ENCODE data around the gene ZIC1. TPM values are rescaled to one million over a fixed set of nuclear protein-coding genes. Genes with fewer than 3 reads are reported as not detected.

The ZIC1 gene
- polyA plus RNA-seq, 3 donors from 2014 or later, result not detected

DNA sequence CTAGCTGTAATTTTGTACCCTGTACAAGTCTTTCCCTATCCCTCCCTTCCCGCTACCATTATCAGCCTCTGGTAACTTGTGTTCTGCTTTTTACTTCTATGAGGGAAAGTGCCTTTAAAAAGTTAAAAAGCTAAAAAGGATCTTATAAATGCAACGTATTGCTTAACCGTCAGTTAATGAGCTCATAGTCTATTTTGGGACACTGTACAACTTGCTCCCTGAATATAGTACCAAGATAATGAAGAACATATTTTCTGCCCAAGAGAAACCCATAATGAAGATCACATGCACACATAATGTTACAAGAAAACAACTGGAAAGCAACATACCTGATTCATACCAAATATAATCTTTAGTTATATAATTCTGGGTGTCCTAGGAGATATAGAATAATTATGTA, 22.6 kb downstream of the ZIC1 start:
- peaks cover 0 to 25% (median 6%) of the 10 kb centered on the region in 6 donors for H3K9me3 Mint-ChIP-seq
- no peak overlapping the region for H3K27ac Mint-ChIP-seq
- DNase-seq, result no peak
- H3K4me3 Mint-ChIP-seq, result no peak overlapping the region
- no peaks in the 10 kb centered on the region for H3K36me3 Mint-ChIP-seq
- no peaks in the 10 kb centered on the region for H3K4me1 Mint-ChIP-seq
- peaks cover 0 to 2% (median 2%) of the 10 kb centered on the region in 3 donors for H3K27me3 Mint-ChIP-seq (ENCODE audit: low read depth in 3 of 3)

DNA sequence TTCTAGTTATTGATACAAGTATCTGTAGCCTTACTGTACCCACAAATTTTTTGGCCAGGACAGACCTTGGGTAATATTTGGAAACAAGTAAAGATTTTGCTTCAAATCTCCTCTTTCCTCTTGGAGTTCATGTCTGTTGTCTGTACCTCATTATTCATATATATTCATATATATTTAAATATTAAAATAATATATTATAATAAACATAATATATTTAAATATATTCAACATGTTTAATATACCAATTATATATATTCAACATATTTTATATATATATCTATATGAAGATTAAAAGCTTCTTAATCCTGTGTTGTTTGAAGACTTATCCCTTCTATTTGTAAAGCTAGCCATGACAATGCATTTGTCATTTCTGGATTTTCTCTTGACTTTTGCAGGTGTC, 38.1 kb downstream of the ZIC1 start:
- Mint-ChIP-seq H3K4me1 (no peaks in the 10 kb centered on the region), H3K27me3 (ENCODE audit: low read depth in 3 of 3) (no peaks in the 10 kb centered on the region), H3K36me3 (no peaks in the 10 kb centered on the region), H3K27ac (no peak overlapping the region), H3K9me3 (peaks cover 0 to 37% (median 7%) of the 10 kb centered on the region in 6 donors), H3K4me3 (no peak overlapping the region)
- DNase-seq, result no peak

DNA sequence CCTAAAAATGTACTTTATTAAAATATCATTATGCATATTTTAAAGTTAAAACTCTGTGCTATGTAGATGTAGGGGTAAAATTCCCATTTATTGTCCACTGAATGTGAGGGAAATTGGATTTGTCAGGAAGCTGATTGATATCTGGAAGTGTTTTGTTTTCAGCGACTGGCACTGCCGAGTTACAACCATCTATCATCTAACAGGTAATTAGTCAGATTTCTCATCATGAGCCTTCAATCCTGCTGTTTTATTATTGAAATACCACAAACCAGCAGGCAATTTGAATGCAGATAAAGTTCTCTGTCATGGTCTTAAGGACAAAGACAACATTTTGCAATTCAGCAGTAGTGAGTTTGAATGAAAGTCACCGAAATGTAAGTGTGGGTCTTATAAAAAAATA, 40.5 kb downstream of the ZIC1 start:
- Mint-ChIP-seq H3K27me3 (ENCODE audit: low read depth in 3 of 3) (no peaks in the 10 kb centered on the region), H3K9me3 (peaks cover 2 to 34% (median 7%) of the 10 kb centered on the region in 6 donors), H3K27ac (no peak overlapping the region)

DNA sequence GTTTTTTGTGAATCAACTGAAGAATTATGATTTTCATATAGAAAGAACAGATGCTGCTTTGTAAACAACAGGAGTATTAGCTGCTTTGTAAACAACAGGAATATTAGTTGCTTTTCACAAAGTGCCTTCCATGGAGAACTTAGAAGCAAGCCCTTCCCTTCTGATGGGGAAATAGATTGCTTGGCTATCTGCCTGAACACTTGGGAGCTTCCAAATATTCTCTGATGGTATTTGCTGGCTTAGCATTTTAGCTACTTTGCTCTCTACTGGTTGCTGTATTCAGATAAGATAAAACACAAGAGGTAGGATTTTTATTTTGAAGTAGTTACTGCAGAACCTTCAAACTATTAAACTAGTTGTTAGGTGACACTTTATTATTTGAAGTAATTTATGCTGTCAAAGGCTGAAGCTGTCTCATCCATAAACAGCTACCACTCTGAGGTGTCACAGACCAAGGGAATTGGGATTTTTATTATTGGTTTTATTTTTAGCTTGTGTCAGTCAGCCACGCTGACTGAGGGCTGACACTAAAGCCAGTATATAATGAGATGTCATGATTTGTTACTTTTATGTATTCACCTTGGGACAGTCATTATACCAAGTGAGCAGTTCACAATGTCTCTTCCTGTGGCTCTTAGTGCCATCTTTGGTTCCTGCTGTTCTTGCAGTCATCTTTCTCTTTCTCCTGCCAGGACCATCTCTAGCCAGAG, 50.0 kb downstream of the ZIC1 start:
- peaks cover 0 to 40% (median 12%) of the 10 kb centered on the region in 6 donors for H3K9me3 Mint-ChIP-seq

More for the DNA sequence above, 40.5 kb downstream of the ZIC1 start:
- Mint-ChIP-seq H3K4me3 (no peak overlapping the region), H3K36me3 (no peaks in the 10 kb centered on the region), H3K4me1 (no peaks in the 10 kb centered on the region)
- DNase-seq, result no peak

DNA sequence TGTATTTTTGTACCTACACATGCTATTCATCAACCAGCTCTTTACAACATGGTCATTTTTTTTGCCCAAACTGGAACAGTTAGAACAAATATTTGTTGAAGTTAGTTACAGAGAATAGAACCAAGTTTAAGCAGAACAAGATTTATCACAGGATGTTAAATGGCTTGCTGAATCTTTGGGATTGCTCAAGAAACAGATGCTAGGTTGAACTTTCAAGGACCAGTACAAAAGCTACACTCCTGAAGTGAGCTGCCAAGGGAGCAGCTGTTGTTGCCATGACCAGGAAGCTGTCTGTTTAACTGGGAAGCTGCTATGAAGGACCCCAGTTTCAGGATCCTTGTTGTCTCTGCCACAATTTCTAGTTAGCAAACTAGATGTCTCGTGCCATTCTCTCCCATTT, 53.7 kb downstream of the ZIC1 start:
- H3K4me3 Mint-ChIP-seq, result no peak overlapping the region
- H3K27ac Mint-ChIP-seq, result no peak overlapping the region

More for the DNA sequence above, 50.0 kb downstream of the ZIC1 start:
- Mint-ChIP-seq H3K4me3 (no peak overlapping the region), H3K27ac (no peak overlapping the region), H3K36me3 (no peaks in the 10 kb centered on the region), H3K27me3 (ENCODE audit: low read depth in 3 of 3) (peaks cover 0 to 5% (median 0%) of the 10 kb centered on the region in 3 donors), H3K4me1 (no peaks in the 10 kb centered on the region)
- DNase-seq, result no peak

More for the DNA sequence above, 53.7 kb downstream of the ZIC1 start:
- H3K27me3 Mint-ChIP-seq (ENCODE audit: low read depth in 3 of 3), result no peaks in the 10 kb centered on the region
- H3K9me3 Mint-ChIP-seq, result peaks cover 3 to 31% (median 12%) of the 10 kb centered on the region in 6 donors
- H3K4me1 Mint-ChIP-seq, result no peaks in the 10 kb centered on the region
- no peaks in the 10 kb centered on the region for H3K36me3 Mint-ChIP-seq
- no peak for DNase-seq

Other genes starting within 250 kb of the ZIC1 start
- not detected for gene ZIC4, start 2.8 kb upstream of the ZIC1 start, polyA plus RNA-seq

Data from immature natural killer cell (primary cell).